ENCODE data around the gene S100PBP. TPM values are rescaled to one million over a fixed set of nuclear protein-coding genes. Genes with fewer than 3 reads are reported as not detected.

Gene S100PBP
- polyA plus RNA-seq, 1 of the 3 experiments (the other 2 are of a cell fraction): 13.2 TPM

- TF ChIP-seq EZH2phosphoT487 (IDR thresholded peaks at IDR 0.05; ENCODE audit: borderline replicate concordance, low read depth): no peak
- TF ChIP-seq MXI1 (IDR thresholded peaks at IDR 0.05; ENCODE audit: low read depth, low read length): no peak
- TF ChIP-seq TAF1 (IDR thresholded peaks at IDR 0.05; ENCODE audit: borderline replicate concordance, low read depth, low read length): no peak
- TF ChIP-seq ELF1 (IDR thresholded peaks at IDR 0.05): no peak
- no peak for TF ChIP-seq MAX (IDR thresholded peaks at IDR 0.05; ENCODE audit: low read depth)
- TF ChIP-seq ZBTB33 (IDR thresholded peaks at IDR 0.05; ENCODE audit: borderline replicate concordance, low read depth): no peak
- TF ChIP-seq FOSL2 (IDR thresholded peaks at IDR 0.05; ENCODE audit: borderline replicate concordance, low read depth): no peak
- no peak for TF ChIP-seq CHD2 (IDR thresholded peaks at IDR 0.05; ENCODE audit: low read length, partially characterized antibody)
- TF ChIP-seq RAD21 (IDR thresholded peaks at IDR 0.05; ENCODE audit: low read length): no peak
- no peak for TF ChIP-seq JUND (IDR thresholded peaks at IDR 0.05)
- no peak for TF ChIP-seq POLR2AphosphoS5 (IDR thresholded peaks at IDR 0.05; ENCODE audit: low read depth, low read length)
- TF ChIP-seq EP300 (IDR thresholded peaks at IDR 0.05; ENCODE audit: borderline replicate concordance in 1 of 2, low read depth in 1 of 2, low read length in 1 of 2): no peak
- TF ChIP-seq PBX3 (IDR thresholded peaks at IDR 0.05): no peak
- no peak for TF ChIP-seq USF1 (IDR thresholded peaks at IDR 0.05; ENCODE audit: borderline replicate concordance, low read depth)
- no peak for TF ChIP-seq GABPA (IDR thresholded peaks at IDR 0.05; ENCODE audit: low read depth)
- no peak for TF ChIP-seq SMC3 (IDR thresholded peaks at IDR 0.05; ENCODE audit: low read depth, low read length)
- no peak for TF ChIP-seq RCOR1 (IDR thresholded peaks at IDR 0.05; ENCODE audit: low read length)
- no peak for TF ChIP-seq MEF2A (IDR thresholded peaks at IDR 0.05; ENCODE audit: borderline replicate concordance, low read depth)
- no peak for TF ChIP-seq REST (IDR thresholded peaks at IDR 0.05; ENCODE audit: low read depth, low read length)
- H3F3A ChIP-seq (replicated peaks; ENCODE audit: insufficient read depth): peaks cover 4% of the 10 kb centered on the region
- no peak overlapping the region for H3K9ac ChIP-seq
- no peaks in the 10 kb centered on the region for H3K79me2 ChIP-seq (ENCODE audit: insufficient read depth)
- peaks cover 7% of the 10 kb centered on the region; the same call in 1 of the 2 replicates for H3K27me3 ChIP-seq (ENCODE audit: insufficient read depth)
- H3K4me1 ChIP-seq (ENCODE audit: control insufficient read depth in 1 of 2, insufficient read depth in 2 of 2, low read depth in 1 of 2, low read length in 1 of 2): no peaks in the 10 kb centered on the region; a peak in 1 of 4 replicates
- no peak overlapping the region for H3K4me2 ChIP-seq
- no peaks in the 10 kb centered on the region for H3K36me3 ChIP-seq (replicated peaks in 1 of 2; ENCODE audit: control insufficient read depth in 1 of 2, insufficient read depth in 2 of 2, low read length in 1 of 2)
- CTCF ChIA-PET: interaction anchor here (0.6 to 2.4 kb wide), 4 partner anchors 14 to 180 kb away, joined by 3 to 13 read pairs (median 3); no protein-coding TSS in a partner anchor
- no peaks in the 10 kb centered on the region for H4K20me1 ChIP-seq (ENCODE audit: insufficient read depth)
- H3K27ac ChIP-seq (ENCODE audit: low read depth in 2 of 2, low read length in 1 of 2): no peak overlapping the region
- POLR2A ChIA-PET: no interaction called here
- no peak overlapping the region for H2AFZ ChIP-seq (ENCODE audit: low read depth)
- DNase-seq: no peak
- H3K4me3 ChIP-seq (ENCODE audit: low read depth in 2 of 2, low read length in 1 of 2): no peak overlapping the region
- no peaks in the 10 kb centered on the region for H3K9me2 ChIP-seq
- no peaks in the 10 kb centered on the region for H3K9me3 ChIP-seq
- WGBS (ENCODE audit: low lambda C conversion rate): 90% methylated on average over 7 of the region's 7 CpGs
Observed at GRCh38 chr1:32906654-32907053, 89.2 kb downstream of the S100PBP start.

Measured in SK-N-SH (cell line).